ENCODE data around the gene HEATR9. TPM values are rescaled to one million over a fixed set of nuclear protein-coding genes. Genes with fewer than 3 reads are reported as not detected.
A peak's percentile ranks its signal among the peaks of the same experiment; 100 is the strongest.

Gene HEATR9
- total RNA-seq, 1 experiment from 2014 or later: not detected

DNA sequence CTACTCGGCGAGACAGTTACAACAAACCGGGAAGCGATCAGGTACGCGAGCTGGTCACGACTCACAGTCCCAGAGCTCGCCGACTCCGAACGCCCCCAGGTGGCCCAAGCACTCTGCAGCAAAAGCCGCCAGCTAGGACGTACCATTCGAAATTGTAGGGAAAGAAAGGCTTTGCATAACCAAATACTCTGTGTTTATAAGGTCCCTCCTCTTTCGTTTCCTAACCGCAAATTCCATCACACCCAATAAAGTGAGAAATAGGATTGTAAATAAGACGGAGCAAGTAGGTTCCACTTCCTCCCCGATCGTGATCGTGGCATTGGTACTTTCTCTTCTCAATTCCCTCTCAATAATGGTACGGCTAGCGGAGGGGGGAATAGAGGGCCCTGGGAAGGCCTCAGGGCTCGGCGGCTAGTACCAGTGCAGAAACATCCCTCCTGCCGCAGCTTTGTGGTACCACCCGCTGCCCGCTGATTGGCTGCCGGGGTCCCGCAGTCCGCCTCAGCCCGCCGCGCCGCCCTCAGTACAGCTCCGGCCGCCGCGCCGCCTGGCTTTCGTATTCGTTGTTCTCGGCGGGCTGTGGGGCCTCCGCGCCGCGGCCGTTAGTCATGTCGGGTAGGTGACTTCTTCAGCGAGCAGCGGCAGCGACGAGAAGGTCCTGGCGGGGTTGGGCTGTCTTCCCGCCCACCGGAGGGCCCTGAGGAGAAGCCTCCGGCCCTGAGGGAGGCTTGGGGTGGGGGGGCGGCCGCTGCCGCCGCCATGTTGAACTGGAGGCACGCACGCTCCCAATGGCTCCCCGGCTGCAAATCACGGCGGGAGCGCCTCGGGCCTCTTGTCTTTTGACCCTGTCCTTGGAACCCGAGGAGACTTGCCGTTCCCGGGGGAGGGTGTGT lies 59.5 kb downstream of the HEATR9 start, which contains the start of gene TAF15:
TSS of gene TAF15 (plus strand) at position 523 of the 893 bp plus-strand sequence. CDS start at position 609, 86 bp downstream.
- peak within 1 kb of the TSS; percentile 92 for H3K4me3 Mint-ChIP-seq (ENCODE audit: unreplicated experiment)
- DNase-seq (ENCODE audit: unreplicated experiment): peak; percentile 99
- intact Hi-C loops (cut with micrococcal nuclease): loop anchor here (1.0 to 5.0 kb wide), 2 partner anchors 45 to 197 kb away; no protein-coding TSS in a partner anchor
- ChIA-PET POLR2A (interaction anchor here (0.6 to 10.7 kb wide), 30 partner anchors 7 to 737 kb away, joined by 3 to 489 read pairs (median 4); partner anchors contain the start of genes AP2B1, C17orf50, MMP28 and PEX12), CTCF (interaction anchor here (0.6 to 10.8 kb wide), 21 partner anchors 8 to 1463 kb away, joined by 3 to 684 read pairs (median 4); partner anchors contain the start of genes C17orf50 and MMP28)
- TF ChIP-seq CTCF (IDR thresholded peaks at IDR 0.05; ENCODE audit: unreplicated experiment): peak; percentile 33
- H3K9me3 Mint-ChIP-seq (ENCODE audit: unreplicated experiment): no peaks in the 10 kb centered on the region
- BruUV-seq (replicated peaks): no TSS peak
- no peaks in the 10 kb centered on the region for H3K27me3 Mint-ChIP-seq (ENCODE audit: insufficient read depth, unreplicated experiment)
- H3K4me1 Mint-ChIP-seq (ENCODE audit: insufficient read depth, unreplicated experiment): peaks cover 30% of the 10 kb centered on the region
- H3K27ac Mint-ChIP-seq (ENCODE audit: low read depth, unreplicated experiment): peak within 1 kb of the TSS; percentile 89
- peaks cover 31% of the 10 kb centered on the region for H3K36me3 Mint-ChIP-seq (ENCODE audit: insufficient read depth, unreplicated experiment)

DNA sequence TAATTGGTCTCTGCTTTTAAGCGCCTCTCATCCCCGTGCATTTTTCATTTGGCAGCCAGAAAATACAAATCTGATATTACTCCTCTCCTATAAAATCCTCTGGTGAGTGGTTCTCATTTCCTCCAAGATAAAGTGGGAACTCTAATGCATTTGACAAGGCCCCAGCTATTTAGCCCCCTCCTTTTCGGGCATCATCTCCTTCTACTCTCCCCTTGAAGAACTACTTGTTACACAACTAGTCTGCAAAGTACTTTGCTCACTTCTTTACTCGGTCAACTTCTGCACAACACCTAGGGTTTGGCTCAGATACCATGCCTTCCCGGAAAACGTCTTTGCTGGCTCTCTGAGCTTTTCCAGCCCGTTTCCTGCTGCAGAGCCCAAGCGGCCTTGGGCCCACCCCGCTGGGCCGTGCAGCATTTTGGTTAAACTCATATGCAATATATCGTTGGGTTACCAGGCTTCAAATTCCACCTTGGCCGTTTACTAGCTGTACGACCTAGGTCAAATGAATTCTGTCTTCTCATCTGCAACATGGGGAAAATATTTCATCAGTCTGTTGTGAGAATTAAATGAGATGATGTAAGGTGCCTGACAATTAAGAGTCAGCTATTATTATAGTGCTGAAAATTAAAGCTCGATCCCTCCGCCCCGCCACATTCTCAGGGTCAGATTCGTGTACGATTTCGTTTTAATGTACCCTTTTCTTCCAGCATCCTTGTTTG lies 60.3 kb downstream of the HEATR9 start:
- peaks cover 23% of the 10 kb centered on the region for H3K36me3 Mint-ChIP-seq (ENCODE audit: insufficient read depth, unreplicated experiment)
- peak overlapping the region; percentile 92 for H3K4me3 Mint-ChIP-seq (ENCODE audit: unreplicated experiment)
- intact Hi-C loops (cut with micrococcal nuclease): loop anchor here (5.0 kb wide), 1 partner anchor 196 kb away; no protein-coding TSS in a partner anchor
- CTCF ChIA-PET: interaction anchor here (0.6 to 10.8 kb wide), 20 partner anchors 9 to 1463 kb away, joined by 3 to 684 read pairs (median 4); partner anchors contain the start of genes C17orf50 and MMP28
- peak overlapping the region; percentile 89 for H3K27ac Mint-ChIP-seq (ENCODE audit: low read depth, unreplicated experiment)
- no peak for TF ChIP-seq CTCF (IDR thresholded peaks at IDR 0.05; ENCODE audit: unreplicated experiment)
- H3K4me1 Mint-ChIP-seq (ENCODE audit: insufficient read depth, unreplicated experiment): peaks cover 30% of the 10 kb centered on the region
- POLR2A ChIA-PET: interaction anchor here (0.6 to 10.7 kb wide), 25 partner anchors 11 to 737 kb away, joined by 3 to 489 read pairs (median 5); partner anchors contain the start of genes AP2B1, C17orf50, MMP28 and PEX12
- no peaks in the 10 kb centered on the region for H3K27me3 Mint-ChIP-seq (ENCODE audit: insufficient read depth, unreplicated experiment)
- no peak for DNase-seq (ENCODE audit: unreplicated experiment)
- no peaks in the 10 kb centered on the region for H3K9me3 Mint-ChIP-seq (ENCODE audit: unreplicated experiment)
- BruUV-seq (replicated peaks): TSS peak; percentile 97

DNA sequence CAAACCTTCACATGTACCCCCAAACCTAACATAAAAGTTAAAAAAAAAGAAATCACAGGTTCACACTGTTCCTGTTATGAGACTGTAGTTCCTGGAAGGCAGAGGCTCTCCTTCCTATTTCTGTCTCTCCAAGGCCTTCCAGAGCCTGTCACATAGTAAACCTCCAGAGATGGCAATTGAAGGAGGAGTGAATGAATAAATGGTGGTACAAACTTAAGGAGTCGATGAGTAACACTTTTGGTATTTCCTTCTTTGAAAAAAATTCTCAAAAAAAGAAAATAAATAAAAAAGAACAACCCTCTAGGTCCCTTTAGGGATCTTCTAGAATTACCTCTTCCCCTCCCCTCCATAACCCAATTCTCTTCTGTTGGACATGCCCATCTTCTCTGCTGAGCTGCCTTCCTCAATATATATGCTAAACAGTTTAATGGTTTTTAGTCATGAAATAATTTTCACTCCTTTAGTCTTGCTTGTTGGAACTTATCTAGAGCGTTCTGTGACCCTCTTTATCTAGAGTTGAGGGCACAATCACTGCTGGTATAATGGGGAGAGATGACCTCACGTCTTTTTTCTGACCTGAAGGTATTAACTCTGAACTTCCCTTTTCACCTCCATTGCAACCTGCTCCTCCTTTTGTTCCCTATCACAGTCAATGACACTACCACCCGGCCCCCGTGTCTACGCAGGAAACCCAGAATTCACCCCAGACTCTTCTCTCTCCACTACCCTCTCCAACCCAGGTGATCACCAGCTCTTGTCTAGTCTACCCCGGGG lies 61.1 kb downstream of the HEATR9 start:
- H3K4me3 Mint-ChIP-seq (ENCODE audit: unreplicated experiment): peak overlapping the region; percentile 92
- POLR2A ChIA-PET: interaction anchor here (0.7 to 10.7 kb wide), 5 partner anchors 12 to 218 kb away, joined by 4 to 489 read pairs (median 56); partner anchors contain the start of genes C17orf50 and MMP28
- H3K4me1 Mint-ChIP-seq (ENCODE audit: insufficient read depth, unreplicated experiment): peaks cover 30% of the 10 kb centered on the region
- no peak for TF ChIP-seq CTCF (IDR thresholded peaks at IDR 0.05; ENCODE audit: unreplicated experiment)
- H3K36me3 Mint-ChIP-seq (ENCODE audit: insufficient read depth, unreplicated experiment): peaks cover 20% of the 10 kb centered on the region
- no TSS peak for BruUV-seq (replicated peaks)
- intact Hi-C loops (cut with micrococcal nuclease): loop anchor here (5.0 kb wide), 1 partner anchor 195 kb away; no protein-coding TSS in a partner anchor
- no peaks in the 10 kb centered on the region for H3K27me3 Mint-ChIP-seq (ENCODE audit: insufficient read depth, unreplicated experiment)
- CTCF ChIA-PET: interaction anchor here (0.6 to 10.8 kb wide), 12 partner anchors 8 to 145 kb away, joined by 3 to 684 read pairs (median 7); partner anchors contain the start of gene C17orf50
- H3K27ac Mint-ChIP-seq (ENCODE audit: low read depth, unreplicated experiment): no peak overlapping the region
- no peak for DNase-seq (ENCODE audit: unreplicated experiment)
- no peaks in the 10 kb centered on the region for H3K9me3 Mint-ChIP-seq (ENCODE audit: unreplicated experiment)

Other genes with a start within 250 kb of the HEATR9 start
- 0.09 and 0.10 TPM in 2 replicates for gene RASL10B, start 137.3 kb downstream of the HEATR9 start, total RNA-seq (2022)
- 0.23 and 0.39 TPM in 2 replicates for gene GAS2L2, start 115.7 kb downstream of the HEATR9 start, total RNA-seq (2022)
- gene C17orf50, start 108.0 kb downstream of the HEATR9 start, total RNA-seq (2022): not detected in 2 replicates
- 22.3 and 27.4 TPM in 2 replicates for gene MMP28, start 73.2 kb downstream of the HEATR9 start, total RNA-seq (2022)
- 284 and 337 TPM in 2 replicates for gene TAF15, start 59.4 kb downstream of the HEATR9 start, total RNA-seq (2022)
- gene CCL5, start 11.5 kb upstream of the HEATR9 start, total RNA-seq (2022): not detected in 2 replicates
- 0.44 and 2.6 TPM in 2 replicates for gene RDM1, start 61.9 kb upstream of the HEATR9 start, total RNA-seq (2022)
- gene LYZL6, start 74.8 kb upstream of the HEATR9 start, total RNA-seq (2022): not detected in 2 replicates
- not detected in 2 replicates for gene CCL16, start 112.6 kb upstream of the HEATR9 start, total RNA-seq (2022)
- gene CCL14, start 117.8 kb upstream of the HEATR9 start, total RNA-seq (2022): not detected in 2 replicates
- gene CCL15, start 132.7 kb upstream of the HEATR9 start, total RNA-seq (2022): not detected in 2 replicates
- gene CCL23, start 149.1 kb upstream of the HEATR9 start, total RNA-seq (2022): not detected in 2 replicates
- not detected in 2 replicates for gene CCL18, start 195.4 kb upstream of the HEATR9 start, total RNA-seq (2022)
- not detected in 2 replicates for gene CCL3, start 221.3 kb upstream of the HEATR9 start, total RNA-seq (2022)
- not detected in 2 replicates for gene CCL4, start 234.9 kb upstream of the HEATR9 start, total RNA-seq (2022)